PC-9 (cell line): ENCODE results near the gene FCAMR. TPM values are rescaled to one million over a fixed set of nuclear protein-coding genes. Genes with fewer than 3 reads are reported as not detected.
"Not testable (repeated sequence)": the region's sequence is repeated elsewhere in the genome, so short reads cannot be mapped to it uniquely, and the experiment has no call there.

ENCODE experiments used
- BruUV-seq: library from RNA; stranded (reverse); fragments of 400-500 nt; replicated peaks from 2 replicates; lab custom pipeline; 2021; lab: Mats Ljungman, UMichigan
- CTCF ChIA-PET: fragments of 300-600 bp; sonication (Branson Sonifier 250); formaldehyde crosslinking; loops from one replicate; lab custom pipeline; 2022; ENCODE audit warnings: antibody characterized with exemption; lab: Charles Lee
- POLR2A ChIA-PET: fragments of 300-600 bp; sonication (Branson Sonifier 250); formaldehyde crosslinking; loops from one replicate; lab custom pipeline; 2022; ENCODE audit warnings: antibody characterized with exemption; ENCODE audit not compliant: unreplicated experiment; lab: Charles Lee
- DNase-seq, 2 experiments: peaks; one replicate each; pipeline versions ENCODE4 v3.0.0 to v3.0.0-alpha.2; 2015 to 2022; ENCODE audit warnings: mixed read lengths in 1 of 2
- H2AFZ ChIP-seq: fragments of 200-600 bp; sonication (generic); 2 replicates; pipeline ENCODE4 v1.8.1; 2017; ENCODE audit warnings: antibody characterized with exemption
- H3F3A ChIP-seq: fragments of 200-600 bp; sonication (generic); 2 replicates; pipeline ENCODE4 v1.8.1; 2017; ENCODE audit warnings: antibody characterized with exemption, mild to moderate bottlenecking, low read depth; ENCODE audit not compliant: insufficient read depth
- H3K27ac ChIP-seq: fragments of 200-600 bp; sonication (generic); 2 replicates; pipeline ENCODE4 v1.6.1; 2016; ENCODE audit warnings: mixed run types
- H3K27me3 ChIP-seq: fragments of 200-600 bp; sonication (generic); 2 replicates; pipeline ENCODE4 v1.6.1; 2016; ENCODE audit warnings: low read depth, mixed run types; ENCODE audit not compliant: insufficient read depth
- H3K36me3 ChIP-seq: fragments of 200-600 bp; sonication (generic); 2 replicates; pipeline ENCODE4 v1.6.1; 2016; ENCODE audit warnings: low read depth, mixed run types
- H3K4me1 ChIP-seq: fragments of 200-600 bp; sonication (generic); replicated peaks from 2 replicates; pipeline ENCODE4 v1.6.1; 2016; ENCODE audit warnings: mixed run types; ENCODE audit not compliant: insufficient read depth
- H3K4me2 ChIP-seq: fragments of 200-600 bp; sonication (generic); 2 replicates; pipeline ENCODE4 v1.6.1; 2017; ENCODE audit warnings: mixed run types
- H3K4me3 ChIP-seq: fragments of 200-600 bp; sonication (generic); 2 replicates; pipeline ENCODE4 v1.6.1; 2016; ENCODE audit warnings: mixed run types
- H3K79me2 ChIP-seq: fragments of 200-600 bp; sonication (generic); 2 replicates; pipeline ENCODE4 v1.6.1; 2017; ENCODE audit warnings: low read depth, mixed run types
- H3K9me2 ChIP-seq: fragments of 200-600 bp; sonication (generic); 2 replicates; pipeline ENCODE4 v1.8.1; 2017; ENCODE audit warnings: mild to moderate bottlenecking; ENCODE audit not compliant: insufficient read depth
- H3K9me3 ChIP-seq: fragments of 200-600 bp; sonication (generic); 2 replicates; pipeline ENCODE4 v1.8.1; 2016; ENCODE audit warnings: low read depth; ENCODE audit not compliant: insufficient read depth
- H4K20me1 ChIP-seq: fragments of 200-600 bp; sonication (generic); 2 replicates; pipeline ENCODE4 v1.8.1; 2017; ENCODE audit not compliant: insufficient read depth
- CTCF ChIP-seq: fragments of 200-600 bp; sonication (generic); conservative IDR thresholded peaks from 2 replicates; pipeline ENCODE4 v1.6.1; 2017; ENCODE audit warnings: mixed run types, antibody characterized with exemption, mild to moderate bottlenecking, moderate library complexity
- EZH2 ChIP-seq: fragments of 200-600 bp; sonication (generic); IDR thresholded peaks from 2 replicates; pipeline ENCODE4 v1.8.0; 2017; ENCODE audit warnings: antibody characterized with exemption, low read depth
- intact Hi-C: fragments of 100-400 bp; cut with micrococcal nuclease; formaldehyde crosslinking; loops from one replicate; pipeline ENCODE4 v1.10.0; 2022; ENCODE audit not compliant: unreplicated experiment
- total RNA-seq: library from RNA; stranded (reverse); gene quantifications from 2 replicates; pipeline ENCODE4 v1.2.3, GENCODE V29; 2021

The FCAMR gene
- total RNA-seq, 1 experiment from 2014 or later, result not detected

DNA sequence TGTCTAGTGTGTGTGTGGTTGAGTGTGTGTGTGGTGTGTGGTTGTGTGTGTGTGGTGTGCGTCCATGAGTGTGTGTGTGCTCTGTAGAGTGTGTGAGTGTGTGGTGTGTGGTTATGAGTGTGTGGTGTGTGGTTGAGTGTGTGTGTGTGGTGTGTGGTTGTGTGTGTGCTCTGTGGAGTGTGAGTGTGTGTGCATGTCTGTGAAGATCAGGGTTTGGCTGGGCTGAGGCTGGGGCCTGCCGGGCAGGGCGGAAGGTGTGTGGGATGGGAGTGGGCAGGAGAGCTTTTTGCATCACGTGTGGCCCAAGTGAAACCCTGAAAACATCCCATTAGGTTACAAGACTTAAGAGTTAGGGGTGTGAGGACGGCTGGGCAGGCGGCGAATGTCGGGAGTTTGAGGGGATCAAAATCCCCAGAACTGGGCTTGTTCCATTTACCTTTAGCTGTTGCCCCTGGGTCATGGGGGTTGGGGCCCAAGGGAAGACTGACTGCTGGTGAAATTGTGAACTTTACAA lies 45.6 kb downstream of the FCAMR start:
- Histone ChIP-seq H3K27ac (no peak overlapping the region), H2AFZ (no peak overlapping the region), H3K27me3 (no peaks in the 10 kb centered on the region), H3F3A (peaks cover 16% of the 10 kb centered on the region; the same call in 1 of the 2 replicates), H4K20me1 (no peaks in the 10 kb centered on the region), H3K79me2 (no peaks in the 10 kb centered on the region), H3K4me2 (no peak overlapping the region), H3K9me3 (no peaks in the 10 kb centered on the region), H3K4me3 (no peak overlapping the region), H3K4me1 (peaks cover 19% of the 10 kb centered on the region), H3K9me2 (no peaks in the 10 kb centered on the region), H3K36me3 (no peaks in the 10 kb centered on the region)
- CTCF ChIA-PET, result no interaction called here
- intact Hi-C loops, result no loop called here
- BruUV-seq, result no TSS peak
- no peak for TF ChIP-seq EZH2
- no peak for TF ChIP-seq CTCF
- DNase-seq, result no peak
- POLR2A ChIA-PET, result no interaction called here

DNA sequence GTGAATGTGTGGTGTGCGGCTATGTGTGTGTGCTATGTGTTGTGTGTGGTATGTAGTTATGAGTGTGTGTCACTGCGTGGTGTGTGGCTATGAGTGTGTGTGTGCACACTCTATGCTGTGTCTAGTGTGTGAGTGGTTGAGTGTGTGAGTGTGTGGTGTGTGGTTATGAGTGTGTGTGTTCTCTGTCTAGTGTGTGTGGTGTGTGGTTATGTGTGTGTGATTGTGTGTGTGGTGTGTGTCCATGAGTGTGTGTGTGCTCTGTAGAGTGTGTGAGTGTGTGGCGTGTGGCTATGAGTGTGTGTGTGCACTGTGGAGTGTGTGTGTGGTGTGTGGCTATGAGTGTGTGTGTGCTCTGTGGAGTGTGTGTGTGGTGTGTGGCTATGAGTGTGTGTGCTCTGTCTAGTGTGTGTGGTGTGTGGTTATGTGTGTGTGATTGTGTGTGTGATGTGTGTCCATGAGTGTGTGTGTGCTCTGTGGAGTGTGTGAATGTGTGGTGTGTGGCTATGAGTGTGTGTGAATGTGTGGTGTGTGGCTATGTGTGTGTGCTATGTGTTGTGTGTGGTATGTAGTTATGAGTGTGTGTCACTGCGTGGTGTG lies 46.2 kb downstream of the FCAMR start:
- CTCF ChIA-PET, H3K4me3 ChIP-seq, H3K36me3 ChIP-seq, H4K20me1 ChIP-seq, H2AFZ ChIP-seq, H3K9me2 ChIP-seq, H3K4me2 ChIP-seq, H3K9me3 ChIP-seq, POLR2A ChIA-PET, BruUV-seq, H3K79me2 ChIP-seq, DNase-seq, H3K27me3 ChIP-seq, H3K27ac ChIP-seq, intact Hi-C loops: not testable (repeated sequence)
- peaks cover 16% of the 10 kb centered on the region; the same call in 1 of the 2 replicates for H3F3A ChIP-seq
- H3K4me1 ChIP-seq, result peaks cover 19% of the 10 kb centered on the region

GRCh38 chr1:206923009-206923960 lies 47.0 kb downstream of the FCAMR start:
- Histone ChIP-seq H3K9me3 (no peaks in the 10 kb centered on the region), H3K4me3 (no peak overlapping the region), H4K20me1 (no peaks in the 10 kb centered on the region), H3K4me2 (no peak overlapping the region), H3K27ac (no peak overlapping the region), H3K27me3 (no peaks in the 10 kb centered on the region), H3F3A (peaks cover 16% of the 10 kb centered on the region; the same call in 1 of the 2 replicates), H3K4me1 (peaks cover 19% of the 10 kb centered on the region), H3K36me3 (no peaks in the 10 kb centered on the region), H3K9me2 (no peaks in the 10 kb centered on the region), H3K79me2 (no peaks in the 10 kb centered on the region), H2AFZ (no peak overlapping the region)
- POLR2A ChIA-PET, result no interaction called here
- no peak for DNase-seq
- intact Hi-C loops, result no loop called here
- TF ChIP-seq EZH2 (no peak), CTCF (no peak)
- BruUV-seq, result no TSS peak
- CTCF ChIA-PET, result no interaction called here
